ENCODE measurements around the gene ADRA2C.

DNA sequence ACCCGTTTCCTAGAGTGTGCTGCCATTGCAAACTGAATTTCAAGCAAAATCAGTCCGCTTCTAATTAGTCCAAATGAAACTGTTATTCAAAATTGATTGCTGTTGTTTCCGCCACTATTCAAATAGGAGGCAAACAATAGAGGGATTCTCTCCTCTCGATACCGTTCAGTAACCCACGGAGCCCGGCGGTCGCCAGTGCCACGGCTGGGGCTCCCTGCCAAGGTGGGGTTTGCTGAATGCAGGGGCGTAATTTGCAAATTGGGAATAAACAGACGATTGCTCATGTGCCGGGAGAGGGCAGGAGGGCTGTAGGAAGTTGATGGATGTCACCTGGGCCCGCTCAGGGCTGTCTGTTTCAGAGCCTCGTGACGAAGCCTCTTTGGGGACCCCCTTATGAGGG lies 8.8 kb downstream of the ADRA2C start:
- TF ChIP-seq, protein P1, sequence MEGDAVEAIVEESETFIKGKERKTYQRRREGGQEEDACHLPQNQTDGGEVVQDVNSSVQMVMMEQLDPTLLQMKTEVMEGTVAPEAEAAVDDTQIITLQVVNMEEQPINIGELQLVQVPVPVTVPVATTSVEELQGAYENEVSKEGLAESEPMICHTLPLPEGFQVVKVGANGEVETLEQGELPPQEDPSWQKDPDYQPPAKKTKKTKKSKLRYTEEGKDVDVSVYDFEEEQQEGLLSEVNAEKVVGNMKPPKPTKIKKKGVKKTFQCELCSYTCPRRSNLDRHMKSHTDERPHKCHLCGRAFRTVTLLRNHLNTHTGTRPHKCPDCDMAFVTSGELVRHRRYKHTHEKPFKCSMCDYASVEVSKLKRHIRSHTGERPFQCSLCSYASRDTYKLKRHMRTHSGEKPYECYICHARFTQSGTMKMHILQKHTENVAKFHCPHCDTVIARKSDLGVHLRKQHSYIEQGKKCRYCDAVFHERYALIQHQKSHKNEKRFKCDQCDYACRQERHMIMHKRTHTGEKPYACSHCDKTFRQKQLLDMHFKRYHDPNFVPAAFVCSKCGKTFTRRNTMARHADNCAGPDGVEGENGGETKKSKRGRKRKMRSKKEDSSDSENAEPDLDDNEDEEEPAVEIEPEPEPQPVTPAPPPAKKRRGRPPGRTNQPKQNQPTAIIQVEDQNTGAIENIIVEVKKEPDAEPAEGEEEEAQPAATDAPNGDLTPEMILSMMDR (conservative IDR thresholded peaks at IDR 0.05; ENCODE audit: low read depth in 2 of 2), result no peak
- no peak for TF ChIP-seq POLR2AphosphoS5 (IDR thresholded peaks at IDR 0.05; ENCODE audit: low read depth)

Measured in GM23338 (cell line).